Body of pancreas (tissue), 4 donors: Measurements from ENCODE around the gene GJA4. TPM values are rescaled to one million over a fixed set of nuclear protein-coding genes. Genes with fewer than 3 reads are reported as not detected.
"Not testable (repeated sequence)": the region's sequence is repeated elsewhere in the genome, so short reads cannot be mapped to it uniquely, and the experiment has no call there.

Source experiments
- ATAC-seq: fragments of 150-250 bp; one replicate; pipeline ENCODE4 v1.9.1; 2016
- DNase-seq, 4 donors: peaks; one replicate each; pipeline ENCODE4 v3.0.0-alpha.2; 2019
- H3K27ac ChIP-seq, 4 donors: fragments of 200-600 bp; sonication (generic); 1 replicate in 3 of 4; 2 replicates in 1 of 4; pipeline versions ENCODE4 v1.5.1 to v1.6.1; 2016 to 2019; ENCODE audit warnings: mild to moderate bottlenecking in 1 of 4, mixed read lengths in 1 of 4, moderate library complexity in 1 of 4
- H3K27me3 ChIP-seq, 2 donors: fragments of 200-600 bp; sonication (generic); one replicate each; pipeline ENCODE4 v1.6.0; 2016; ENCODE audit warnings: mild to moderate bottlenecking in 1 of 2
- H3K36me3 ChIP-seq, 2 donors: fragments of 200-600 bp; sonication (generic); replicated peaks in 1 of 2; 2 replicates each; pipeline ENCODE4 v1.5.1; 2016; ENCODE audit warnings: low read depth in 2 of 2; ENCODE audit not compliant: insufficient read depth in 1 of 2
- H3K4me1 ChIP-seq: fragments of 200-600 bp; sonication (generic); one replicate; pipeline ENCODE4 v1.6.0; 2016
- H3K4me3 ChIP-seq, 2 donors: fragments of 200-600 bp; sonication (generic); 1 replicate in 1 of 2; 2 replicates in 1 of 2; pipeline ENCODE4 v1.5.1; 2016 to 2019
- H3K9me3 ChIP-seq, 3 donors: fragments of 200-600 bp; sonication (generic); 1 replicate in 2 of 3; 2 replicates in 1 of 3; pipeline ENCODE4 v1.5.1; 2016
- POLR2A ChIP-seq, 3 donors: fragments of 450-650 bp; IDR thresholded peaks; one replicate each; pipeline ENCODE4 v1.6.1; 2016; ENCODE audit warnings: antibody characterized with exemption in 3 of 3, mild to moderate bottlenecking in 2 of 3
- WGBS, 2 donors: methylation state at CpG; one replicate each; pipeline ENCODE4 v1.1.5; 2017; 5-methylcytosine and 5-hydroxymethylcytosine counted together
- intact Hi-C: fragments of 100-400 bp; cut with DNase I; formaldehyde crosslinking; loops from one replicate; pipeline ENCODE4 v1.15.1; 2023
- total RNA-seq, 2 donors: library from RNA; depleted of rRNA; stranded (reverse); fragments of >200 nt; gene quantifications; one replicate each; pipeline ENCODE4 v1.1.0, GENCODE V29; 2016
- TF ChIP-seq, protein P1 (sequence below), 7 experiments: fragments of 450-650 bp in 4 of 7; fragments of 200-600 bp in 3 of 7; sonication (generic) in 3 of 7; IDR thresholded peaks; one replicate each; pipeline ENCODE4 v1.5.1; 2016 to 2019; ENCODE audit warnings: antibody characterized with exemption in 7 of 7

GJA4 gene
- total RNA-seq, 2 donors from 2014 or later = 4.7 to 20.8 TPM

DNA sequence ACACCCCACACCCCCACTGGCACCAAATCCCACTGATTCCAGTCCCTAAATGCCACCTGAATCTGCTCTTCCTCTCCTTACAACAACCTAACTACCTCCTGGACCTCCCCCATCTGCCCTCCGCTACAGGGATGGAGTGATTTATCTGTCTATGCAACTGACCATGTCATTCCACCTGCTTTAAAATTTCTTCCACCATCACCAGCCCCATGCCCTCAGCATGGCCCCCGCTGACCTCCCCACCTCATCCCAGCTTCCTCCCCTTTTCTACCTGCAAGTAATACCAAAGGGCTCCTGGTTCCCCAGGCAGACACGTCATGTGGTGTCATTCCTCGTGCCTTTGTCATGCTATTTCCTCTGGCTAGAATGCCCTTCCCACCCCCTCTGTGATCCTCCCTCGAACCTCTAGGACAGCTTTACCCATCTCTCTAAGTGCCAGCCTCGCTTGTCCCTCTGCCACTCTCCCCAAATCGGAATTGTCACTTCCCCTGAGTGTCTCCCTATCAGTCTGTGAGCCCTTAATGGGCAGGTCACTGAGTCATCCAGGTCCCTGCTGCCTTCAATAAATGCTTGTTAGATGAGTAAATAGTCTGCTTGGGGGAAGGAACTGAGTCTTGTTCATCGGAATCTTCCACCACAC, 29.5 kb upstream of the GJA4 start:
- ATAC-seq (no peak), DNase-seq (no peak)
- 44 to 56% methylated on average over 8 of the region's 8 CpGs for WGBS, 2 donors
- Histone ChIP-seq H3K9me3 (no peaks in the 10 kb centered on the region), H3K27me3 (no peaks in the 10 kb centered on the region), H3K27ac (no peak overlapping the region), H3K4me1 (no peaks in the 10 kb centered on the region), H3K36me3 (no peaks in the 10 kb centered on the region), H3K4me3 (no peak overlapping the region)
- TF ChIP-seq, protein P1, sequence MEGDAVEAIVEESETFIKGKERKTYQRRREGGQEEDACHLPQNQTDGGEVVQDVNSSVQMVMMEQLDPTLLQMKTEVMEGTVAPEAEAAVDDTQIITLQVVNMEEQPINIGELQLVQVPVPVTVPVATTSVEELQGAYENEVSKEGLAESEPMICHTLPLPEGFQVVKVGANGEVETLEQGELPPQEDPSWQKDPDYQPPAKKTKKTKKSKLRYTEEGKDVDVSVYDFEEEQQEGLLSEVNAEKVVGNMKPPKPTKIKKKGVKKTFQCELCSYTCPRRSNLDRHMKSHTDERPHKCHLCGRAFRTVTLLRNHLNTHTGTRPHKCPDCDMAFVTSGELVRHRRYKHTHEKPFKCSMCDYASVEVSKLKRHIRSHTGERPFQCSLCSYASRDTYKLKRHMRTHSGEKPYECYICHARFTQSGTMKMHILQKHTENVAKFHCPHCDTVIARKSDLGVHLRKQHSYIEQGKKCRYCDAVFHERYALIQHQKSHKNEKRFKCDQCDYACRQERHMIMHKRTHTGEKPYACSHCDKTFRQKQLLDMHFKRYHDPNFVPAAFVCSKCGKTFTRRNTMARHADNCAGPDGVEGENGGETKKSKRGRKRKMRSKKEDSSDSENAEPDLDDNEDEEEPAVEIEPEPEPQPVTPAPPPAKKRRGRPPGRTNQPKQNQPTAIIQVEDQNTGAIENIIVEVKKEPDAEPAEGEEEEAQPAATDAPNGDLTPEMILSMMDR (IDR thresholded peaks at IDR 0.05) = no peak
- no peak for TF ChIP-seq POLR2A (IDR thresholded peaks at IDR 0.05)
- intact Hi-C loops = no loop called here

DNA sequence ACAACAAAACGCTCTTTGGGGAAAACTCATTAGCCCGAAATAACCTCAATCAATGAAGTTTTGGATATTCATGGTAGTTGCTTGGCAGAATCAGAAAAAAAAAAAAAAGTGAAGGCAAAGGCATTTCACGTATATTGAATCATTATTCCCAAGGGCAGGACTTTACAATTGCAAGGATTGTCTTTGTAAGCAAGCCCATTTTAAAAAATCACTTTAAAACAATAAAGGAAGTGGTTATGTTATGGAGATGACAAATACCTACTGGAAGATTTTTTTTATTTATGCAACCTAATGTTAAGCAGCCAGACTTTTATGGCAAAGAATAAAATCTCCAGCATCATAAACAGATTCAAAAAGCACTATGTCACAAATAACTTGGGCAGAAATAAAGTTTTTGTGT, 23.9 kb upstream of the GJA4 start:
- TF ChIP-seq, protein P1 (IDR thresholded peaks at IDR 0.05) = no peak
- no peak for TF ChIP-seq POLR2A (IDR thresholded peaks at IDR 0.05)
- DNase-seq = no peak
- Histone ChIP-seq H3K27ac (no peak overlapping the region), H3K4me1 (no peaks in the 10 kb centered on the region), H3K27me3 (no peaks in the 10 kb centered on the region), H3K36me3 (no peaks in the 10 kb centered on the region), H3K9me3 (no peaks in the 10 kb centered on the region), H3K4me3 (no peak overlapping the region)
- no peak for ATAC-seq
- 69 to 76% methylated on average over 3 of the region's 3 CpGs for WGBS, 2 donors
- intact Hi-C loops = no loop called here

DNA sequence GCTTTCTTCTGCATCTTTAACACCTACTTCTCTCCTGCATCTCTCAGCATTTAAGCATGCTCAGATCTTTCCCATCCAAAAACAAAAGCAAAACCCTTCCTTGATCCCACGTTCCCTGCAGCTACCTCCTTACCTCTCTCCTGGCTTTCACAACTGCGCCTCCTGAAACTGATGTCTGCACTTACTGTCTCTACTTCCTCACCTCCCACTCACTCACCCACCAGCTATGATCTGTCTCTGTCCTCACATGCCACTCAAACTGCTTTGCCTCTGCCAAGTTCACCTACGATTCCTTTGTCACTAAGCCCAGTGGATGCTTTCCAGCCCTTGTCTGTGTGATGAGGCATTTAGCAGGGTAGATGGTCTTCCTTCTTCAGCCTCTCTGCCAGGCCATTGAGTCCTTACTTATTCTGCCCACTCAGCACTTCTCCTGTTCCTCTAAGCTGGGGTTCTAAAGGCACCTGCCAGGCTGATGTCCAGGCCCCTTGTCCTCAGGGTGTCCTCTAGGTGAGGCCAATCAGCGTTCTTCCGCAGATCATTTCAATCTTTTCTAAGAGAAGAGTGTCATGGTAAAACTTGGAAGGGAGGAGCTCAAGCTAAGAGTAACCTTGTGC, 21.8 kb upstream of the GJA4 start:
- ATAC-seq (no peak), DNase-seq (no peak)
- H3K4me1 ChIP-seq = no peaks in the 10 kb centered on the region
- no peak for TF ChIP-seq POLR2A (IDR thresholded peaks at IDR 0.05)
- TF ChIP-seq, protein P1 (IDR thresholded peaks at IDR 0.05) = no peak
- H3K9me3 ChIP-seq = no peaks in the 10 kb centered on the region
- no peak overlapping the region for H3K27ac ChIP-seq
- no peaks in the 10 kb centered on the region for H3K36me3 ChIP-seq
- 79 to 83% methylated on average over 5 of the region's 5 CpGs for WGBS, 2 donors
- intact Hi-C loops = no loop called here
- no peak overlapping the region for H3K4me3 ChIP-seq
- H3K27me3 ChIP-seq = no peaks in the 10 kb centered on the region

DNA sequence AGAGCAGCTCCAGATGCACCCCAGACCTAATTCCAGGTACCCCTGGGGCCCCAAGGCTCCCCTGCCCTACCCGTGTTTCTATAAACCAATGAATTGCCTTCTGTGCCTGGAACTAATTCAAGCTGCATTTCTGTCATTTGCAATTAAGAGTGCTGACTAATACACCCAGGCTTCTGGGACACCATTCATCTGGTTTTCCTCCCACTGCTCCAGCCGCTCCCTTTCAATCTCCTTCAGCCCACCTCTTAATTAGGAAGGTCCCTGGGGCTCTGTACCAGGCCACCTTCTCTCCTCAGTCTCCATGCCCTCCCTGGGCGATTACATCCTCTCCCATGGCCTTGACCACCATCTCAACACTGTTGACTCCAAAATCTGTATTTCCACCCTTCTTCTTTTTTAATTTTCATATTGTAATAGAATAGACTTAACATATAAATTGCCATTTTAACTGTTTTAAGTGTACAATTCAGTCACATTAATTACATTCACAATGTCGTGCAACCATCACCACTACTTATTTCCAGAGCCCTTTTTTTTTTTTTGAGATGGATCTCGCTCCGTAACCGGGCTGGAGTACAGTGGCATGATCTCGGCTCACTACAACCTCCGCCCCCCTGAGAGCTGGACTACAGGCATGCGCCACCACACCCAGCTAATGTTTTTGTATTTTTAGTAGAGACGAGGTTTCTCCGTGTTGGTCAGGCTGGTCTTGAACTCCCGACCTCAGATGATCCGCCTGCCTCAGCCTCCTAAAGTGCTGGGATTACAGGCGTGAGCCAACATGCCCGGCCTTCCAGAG, 21.0 kb upstream of the GJA4 start:
- no peaks in the 10 kb centered on the region for H3K4me1 ChIP-seq
- no peaks in the 10 kb centered on the region for H3K9me3 ChIP-seq
- intact Hi-C loops = no loop called here
- TF ChIP-seq, protein P1 (IDR thresholded peaks at IDR 0.05) = no peak
- TF ChIP-seq POLR2A (IDR thresholded peaks at IDR 0.05) = no peak
- ATAC-seq = no peak
- H3K27me3 ChIP-seq = no peaks in the 10 kb centered on the region
- no peak for DNase-seq
- no peaks in the 10 kb centered on the region for H3K36me3 ChIP-seq
- WGBS, 2 donors = 82 to 84% methylated on average over 14 to 16 of the region's 16 CpGs
- no peak overlapping the region for H3K27ac ChIP-seq
- H3K4me3 ChIP-seq = no peak overlapping the region

DNA sequence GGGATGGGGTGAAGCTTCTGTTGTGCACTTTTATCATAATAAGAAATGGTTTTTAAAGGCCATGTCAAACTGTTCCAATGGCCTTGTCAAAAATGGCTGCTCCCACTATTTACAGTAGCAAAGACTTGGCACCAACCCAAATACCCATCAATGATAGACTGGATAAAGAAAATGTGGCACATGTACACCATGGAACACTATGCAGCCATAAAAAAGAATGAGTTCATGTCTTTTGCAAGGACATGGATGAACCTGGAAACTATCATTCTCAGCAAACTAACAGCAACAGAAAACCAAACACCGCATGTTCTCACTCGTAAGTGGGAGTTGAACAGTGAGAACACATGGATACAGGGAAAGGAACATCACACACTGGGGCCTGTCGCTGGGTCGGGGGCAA, 19.7 kb upstream of the GJA4 start:
- H3K27me3 ChIP-seq, DNase-seq, intact Hi-C loops, ATAC-seq, H3K4me3 ChIP-seq, H3K27ac ChIP-seq, H3K4me1 ChIP-seq, H3K36me3 ChIP-seq, H3K9me3 ChIP-seq: not testable (repeated sequence)
- WGBS, 2 donors = 94 to 95% methylated on average over 4 of the region's 4 CpGs
